ENCODE measurements around the gene FGFR4. TPM values are rescaled to one million over a fixed set of nuclear protein-coding genes. Genes with fewer than 3 reads are reported as not detected.

Gene FGFR4
- polyA plus RNA-seq, 1 donor (not counting 4 experiments of a cell fraction or from before 2014, with no cell fraction given): 0.62 TPM

GRCh38 chr5:177065491-177065890 is 21.2 kb upstream of the FGFR4 start:
- H4K20me1 ChIP-seq (ENCODE audit: control insufficient read depth, extremely low read depth, insufficient read depth, low read length): no peaks in the 10 kb centered on the region
- no peak overlapping the region for H3K27ac ChIP-seq (ENCODE audit: control insufficient read depth, insufficient read depth, low read length)
- no peaks in the 10 kb centered on the region for H3K79me2 ChIP-seq (ENCODE audit: control insufficient read depth, insufficient read depth, low read length)
- H3K4me3 ChIP-seq (ENCODE audit: control insufficient read depth in 2 of 3, extremely low read depth in 1 of 3, insufficient read depth in 2 of 3, low read depth in 1 of 3, low read length in 3 of 3): no peak overlapping the region
- H3K9ac ChIP-seq (ENCODE audit: control insufficient read depth, extremely low read depth, insufficient read depth, low read length): no peak overlapping the region
- no peak for TF ChIP-seq EZH2 (IDR thresholded peaks at IDR 0.05; ENCODE audit: low read length)
- DNase-seq (ENCODE audit: low read depth, low spot score) (no peak), FAIRE-seq (no peak)
- no peaks in the 10 kb centered on the region for H3K9me3 ChIP-seq (ENCODE audit: control insufficient read depth, low read depth, low read length)
- H2AFZ ChIP-seq (ENCODE audit: control insufficient read depth, low read length): no peak overlapping the region
- dilution Hi-C loops (cut with MboI; ENCODE audit: extremely low pct_ligation_motif_present, low sequenced_read_pairs): no loop called here
- no peak overlapping the region for H3K4me2 ChIP-seq (ENCODE audit: control insufficient read depth, extremely low read depth, insufficient read depth, low read depth, low read length)
- H3K4me1 ChIP-seq (ENCODE audit: control insufficient read depth, extremely low read depth, insufficient read depth, low read length): peaks cover 14% of the 10 kb centered on the region
- peaks cover 6 to 7% of the 10 kb centered on the region in 2 experiments for H3K36me3 ChIP-seq (ENCODE audit: control insufficient read depth in 2 of 2, extremely low read depth in 1 of 2, insufficient read depth in 2 of 2, low read length in 2 of 2)
- H3K9me1 ChIP-seq (ENCODE audit: control insufficient read depth, extremely low read depth, insufficient read depth, low read length): no peaks in the 10 kb centered on the region
- H3K27me3 ChIP-seq (ENCODE audit: control insufficient read depth, extremely low read depth, insufficient read depth, low read length): no peaks in the 10 kb centered on the region

DNA sequence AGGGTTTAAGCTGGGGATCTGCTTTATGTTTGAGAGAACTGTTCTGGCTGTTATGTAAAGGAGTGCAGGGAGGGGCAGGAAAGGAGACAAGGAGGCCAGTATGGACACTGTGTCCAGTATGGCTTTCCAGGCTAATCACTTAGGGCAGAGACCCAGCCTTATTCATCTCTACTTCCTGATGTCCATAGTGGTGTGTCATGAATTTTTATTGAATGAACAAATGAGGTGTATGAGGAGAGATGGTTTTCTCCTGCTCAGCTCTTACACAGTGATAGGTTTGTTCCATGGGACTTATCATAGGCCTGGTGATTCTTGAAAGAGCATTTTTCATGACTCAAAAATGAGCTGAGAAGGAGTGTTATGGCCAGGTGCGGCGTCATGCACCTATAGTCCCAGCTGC is 20.5 kb upstream of the FGFR4 start:
- no peak overlapping the region for H3K4me2 ChIP-seq (ENCODE audit: control insufficient read depth, extremely low read depth, insufficient read depth, low read depth, low read length)
- no peak overlapping the region for H2AFZ ChIP-seq (ENCODE audit: control insufficient read depth, low read length)
- H3K9me3 ChIP-seq (ENCODE audit: control insufficient read depth, low read depth, low read length): no peaks in the 10 kb centered on the region
- no peaks in the 10 kb centered on the region for H4K20me1 ChIP-seq (ENCODE audit: control insufficient read depth, extremely low read depth, insufficient read depth, low read length)
- FAIRE-seq: no peak
- DNase-seq (ENCODE audit: low read depth, low spot score): no peak
- peaks cover 14% of the 10 kb centered on the region for H3K4me1 ChIP-seq (ENCODE audit: control insufficient read depth, extremely low read depth, insufficient read depth, low read length)
- H3K27me3 ChIP-seq (ENCODE audit: control insufficient read depth, extremely low read depth, insufficient read depth, low read length): no peaks in the 10 kb centered on the region
- TF ChIP-seq EZH2 (IDR thresholded peaks at IDR 0.05; ENCODE audit: low read length): no peak
- TF ChIP-seq, protein P1, sequence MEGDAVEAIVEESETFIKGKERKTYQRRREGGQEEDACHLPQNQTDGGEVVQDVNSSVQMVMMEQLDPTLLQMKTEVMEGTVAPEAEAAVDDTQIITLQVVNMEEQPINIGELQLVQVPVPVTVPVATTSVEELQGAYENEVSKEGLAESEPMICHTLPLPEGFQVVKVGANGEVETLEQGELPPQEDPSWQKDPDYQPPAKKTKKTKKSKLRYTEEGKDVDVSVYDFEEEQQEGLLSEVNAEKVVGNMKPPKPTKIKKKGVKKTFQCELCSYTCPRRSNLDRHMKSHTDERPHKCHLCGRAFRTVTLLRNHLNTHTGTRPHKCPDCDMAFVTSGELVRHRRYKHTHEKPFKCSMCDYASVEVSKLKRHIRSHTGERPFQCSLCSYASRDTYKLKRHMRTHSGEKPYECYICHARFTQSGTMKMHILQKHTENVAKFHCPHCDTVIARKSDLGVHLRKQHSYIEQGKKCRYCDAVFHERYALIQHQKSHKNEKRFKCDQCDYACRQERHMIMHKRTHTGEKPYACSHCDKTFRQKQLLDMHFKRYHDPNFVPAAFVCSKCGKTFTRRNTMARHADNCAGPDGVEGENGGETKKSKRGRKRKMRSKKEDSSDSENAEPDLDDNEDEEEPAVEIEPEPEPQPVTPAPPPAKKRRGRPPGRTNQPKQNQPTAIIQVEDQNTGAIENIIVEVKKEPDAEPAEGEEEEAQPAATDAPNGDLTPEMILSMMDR (optimal IDR thresholded peaks at IDR 0.05 in 1 of 3, IDR thresholded peaks at IDR 0.05 in 1 of 3, conservative IDR thresholded peaks at IDR 0.05 in 1 of 3; ENCODE audit: extremely low read depth in 1 of 3, insufficient read depth in 2 of 3, low read length in 3 of 3): no peak
- peaks cover 6 to 7% of the 10 kb centered on the region in 2 experiments for H3K36me3 ChIP-seq (ENCODE audit: control insufficient read depth in 2 of 2, extremely low read depth in 1 of 2, insufficient read depth in 2 of 2, low read length in 2 of 2)
- no peak overlapping the region for H3K27ac ChIP-seq (ENCODE audit: control insufficient read depth, insufficient read depth, low read length)
- H3K4me3 ChIP-seq (ENCODE audit: control insufficient read depth in 2 of 3, extremely low read depth in 1 of 3, insufficient read depth in 2 of 3, low read depth in 1 of 3, low read length in 3 of 3): no peak overlapping the region
- dilution Hi-C loops (cut with MboI; ENCODE audit: extremely low pct_ligation_motif_present, low sequenced_read_pairs): no loop called here
- no peaks in the 10 kb centered on the region for H3K9me1 ChIP-seq (ENCODE audit: control insufficient read depth, extremely low read depth, insufficient read depth, low read length)
- no peaks in the 10 kb centered on the region for H3K79me2 ChIP-seq (ENCODE audit: control insufficient read depth, insufficient read depth, low read length)
- no peak overlapping the region for H3K9ac ChIP-seq (ENCODE audit: control insufficient read depth, extremely low read depth, insufficient read depth, low read length)

DNA sequence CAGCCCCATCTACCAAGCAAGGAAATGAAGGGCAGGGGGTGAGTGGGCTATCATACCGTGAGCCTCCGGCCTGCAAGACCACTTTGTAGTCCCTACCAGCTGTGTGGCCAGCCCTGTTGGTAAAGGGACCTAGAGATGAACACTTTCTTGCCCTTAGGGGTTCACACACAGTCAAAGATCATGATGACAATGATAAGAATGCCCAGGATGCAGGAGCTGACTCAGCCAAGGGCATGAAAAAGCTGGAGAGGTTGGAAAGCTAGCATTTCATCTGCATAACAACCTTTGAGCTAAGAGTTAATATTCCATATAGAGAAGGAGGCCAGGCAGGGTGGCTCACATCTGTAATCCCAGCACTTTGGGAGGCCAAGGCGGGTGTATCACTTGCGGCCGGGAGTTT is 19.2 kb upstream of the FGFR4 start:
- dilution Hi-C loops (cut with MboI; ENCODE audit: extremely low pct_ligation_motif_present, low sequenced_read_pairs): no loop called here
- no peak for TF ChIP-seq EZH2 (IDR thresholded peaks at IDR 0.05; ENCODE audit: low read length)
- TF ChIP-seq, protein P1 (optimal IDR thresholded peaks at IDR 0.05 in 1 of 3, IDR thresholded peaks at IDR 0.05 in 1 of 3, conservative IDR thresholded peaks at IDR 0.05 in 1 of 3; ENCODE audit: extremely low read depth in 1 of 3, insufficient read depth in 2 of 3, low read length in 3 of 3): no peak
- Histone ChIP-seq H3K27ac (ENCODE audit: control insufficient read depth, insufficient read depth, low read length) (no peak overlapping the region), H3K4me2 (ENCODE audit: control insufficient read depth, extremely low read depth, insufficient read depth, low read depth, low read length) (no peak overlapping the region), H2AFZ (ENCODE audit: control insufficient read depth, low read length) (no peak overlapping the region), H3K9ac (ENCODE audit: control insufficient read depth, extremely low read depth, insufficient read depth, low read length) (no peak overlapping the region), H3K36me3 (ENCODE audit: control insufficient read depth in 2 of 2, extremely low read depth in 1 of 2, insufficient read depth in 2 of 2, low read length in 2 of 2) (peaks cover 6 to 7% of the 10 kb centered on the region in 2 experiments), H4K20me1 (ENCODE audit: control insufficient read depth, extremely low read depth, insufficient read depth, low read length) (no peaks in the 10 kb centered on the region), H3K4me1 (ENCODE audit: control insufficient read depth, extremely low read depth, insufficient read depth, low read length) (peaks cover 14% of the 10 kb centered on the region), H3K4me3 (ENCODE audit: control insufficient read depth in 2 of 3, extremely low read depth in 1 of 3, insufficient read depth in 2 of 3, low read depth in 1 of 3, low read length in 3 of 3) (no peak overlapping the region), H3K9me3 (ENCODE audit: control insufficient read depth, low read depth, low read length) (no peaks in the 10 kb centered on the region), H3K79me2 (ENCODE audit: control insufficient read depth, insufficient read depth, low read length) (no peaks in the 10 kb centered on the region), H3K9me1 (ENCODE audit: control insufficient read depth, extremely low read depth, insufficient read depth, low read length) (no peaks in the 10 kb centered on the region), H3K27me3 (ENCODE audit: control insufficient read depth, extremely low read depth, insufficient read depth, low read length) (no peaks in the 10 kb centered on the region)
- FAIRE-seq: peak; percentile 9
- no peak for DNase-seq (ENCODE audit: low read depth, low spot score)
